ENCODE measurements around the gene FTO. TPM values are rescaled to one million over a fixed set of nuclear protein-coding genes. Genes with fewer than 3 reads are reported as not detected.
"Not testable (repeated sequence)": the region's sequence is repeated elsewhere in the genome, so short reads cannot be mapped to it uniquely, and the experiment has no call there.

The FTO gene
- polyA plus RNA-seq, 1 donor, result 53.4 TPM

GRCh38 chr16:53826658-53827057 lies 122.7 kb downstream of the FTO start:
- no peak for DNase-seq (ENCODE audit: low read depth)

DNA sequence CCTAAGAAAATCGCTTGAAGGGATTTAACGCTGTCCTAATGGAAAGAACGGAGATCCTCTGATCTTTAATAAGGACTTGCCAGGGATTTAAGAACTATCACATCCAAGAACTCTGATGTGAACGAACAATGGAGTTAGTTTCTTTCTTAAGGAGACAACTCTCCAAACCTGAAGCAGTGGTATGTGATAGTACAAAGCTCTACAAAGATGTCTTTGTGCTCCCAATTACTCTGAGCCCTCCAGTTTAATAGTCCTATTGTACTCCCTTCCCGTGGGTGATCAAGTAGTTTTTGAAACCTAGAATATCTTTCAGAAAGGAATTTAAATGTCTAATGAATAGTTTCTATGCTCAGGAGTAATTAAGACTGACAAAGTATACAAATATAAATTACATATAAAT lies 123.8 kb downstream of the FTO start:
- DNase-seq (ENCODE audit: low read depth), result no peak

DNA sequence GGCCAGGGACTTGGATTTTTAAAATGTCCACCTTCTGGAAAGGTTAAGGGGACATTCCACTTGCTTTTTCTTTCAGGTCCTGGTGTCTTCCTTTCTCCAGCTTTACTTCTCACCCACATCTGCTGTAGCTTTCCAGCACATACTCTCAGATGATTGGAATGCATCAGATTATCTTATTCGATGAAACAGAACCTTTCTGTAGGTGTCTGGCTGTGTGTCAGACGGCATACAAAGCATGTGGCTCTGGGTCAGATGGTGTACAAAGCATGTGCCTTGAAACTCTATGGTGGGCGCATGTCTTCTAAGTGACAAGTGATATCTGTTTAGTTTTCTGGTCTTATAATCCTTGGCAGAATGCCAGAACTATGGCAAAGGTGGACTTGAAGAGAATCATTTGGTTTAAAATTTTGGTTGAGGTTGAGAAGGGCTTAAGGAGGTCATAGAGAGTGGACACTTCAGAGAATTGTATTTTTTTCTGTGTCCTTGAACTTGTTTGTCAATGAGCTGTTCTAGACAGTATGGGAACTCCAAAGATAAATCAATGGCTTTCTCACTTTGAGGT lies 125.3 kb downstream of the FTO start:
- no peak for DNase-seq (ENCODE audit: low read depth)

DNA sequence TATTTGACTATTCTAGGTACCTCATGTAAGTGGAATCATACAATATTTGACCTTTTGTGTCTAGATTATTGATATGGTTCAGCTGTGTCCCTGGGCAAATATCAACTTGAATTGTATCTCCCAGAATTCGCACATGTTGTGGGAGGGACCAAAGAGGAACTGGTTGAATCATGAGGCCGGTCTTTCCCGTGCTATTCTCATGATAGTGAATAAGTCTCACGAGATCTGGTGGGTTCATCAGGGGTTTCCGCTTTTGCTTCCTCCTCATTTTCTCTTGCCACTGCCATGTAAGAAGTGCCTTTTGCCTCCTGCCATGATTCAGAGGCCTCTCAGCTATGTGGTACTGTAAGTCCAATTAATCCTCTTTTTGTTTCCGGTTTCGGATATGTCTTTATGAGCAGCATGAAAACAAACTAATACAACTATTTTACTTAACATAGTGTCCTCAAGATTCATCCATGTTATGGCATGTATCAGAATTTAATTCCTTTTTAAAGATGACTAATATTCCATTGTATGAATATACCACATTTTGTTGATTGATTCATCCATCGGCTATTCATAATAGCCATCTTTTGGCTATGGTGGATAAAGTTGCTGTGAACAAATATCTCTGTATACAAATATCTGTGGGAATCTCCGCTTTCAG lies 129.1 kb downstream of the FTO start:
- no peak for DNase-seq (ENCODE audit: low read depth)

GRCh38 chr16:53836142-53836541 lies 132.2 kb downstream of the FTO start:
- DNase-seq (ENCODE audit: low read depth), result no peak

- DNase-seq (ENCODE audit: low read depth), result no peak
Measured at GRCh38 chr16:53836680-53837079, 132.7 kb downstream of the FTO start.

DNA sequence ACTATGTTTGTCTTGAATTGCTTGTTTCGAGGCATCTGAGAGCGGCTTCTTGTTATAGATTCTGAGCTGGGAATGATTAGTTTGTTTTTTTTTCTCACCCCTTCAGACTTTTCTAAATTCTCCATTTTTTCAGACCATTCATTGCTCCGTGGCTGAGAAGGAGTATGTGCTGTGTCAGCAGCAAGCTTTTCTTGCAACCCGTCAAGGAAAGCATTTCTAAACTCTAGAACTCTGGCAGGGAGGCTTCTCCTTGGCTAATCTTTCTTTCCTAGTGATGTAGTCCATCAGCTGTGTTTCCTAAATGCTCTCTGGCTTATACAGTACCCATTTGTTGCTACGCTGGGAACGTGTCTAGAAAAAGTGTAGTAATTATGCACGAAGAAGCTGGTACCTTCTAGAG lies 133.5 kb downstream of the FTO start:
- no peak for DNase-seq (ENCODE audit: low read depth)

DNA sequence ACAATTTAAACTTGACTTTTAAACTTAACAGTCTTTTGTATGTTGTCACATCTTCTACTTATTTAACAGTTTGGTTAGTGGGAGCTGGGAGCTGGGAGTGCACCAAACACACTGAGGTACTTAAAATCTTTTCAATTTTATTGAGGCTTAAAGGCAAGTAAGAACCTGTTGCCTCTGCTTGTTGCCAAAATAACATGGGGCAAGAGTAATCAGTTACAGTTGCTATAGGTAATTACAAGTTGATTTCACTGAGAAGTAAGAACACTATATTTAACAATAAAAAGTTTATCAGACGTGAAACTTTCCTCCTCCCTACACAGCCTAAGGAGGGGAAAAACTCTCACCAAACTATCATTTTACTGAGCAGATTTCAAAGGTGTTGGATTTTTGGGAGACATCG lies 135.2 kb downstream of the FTO start:
- DNase-seq (ENCODE audit: low read depth), result no peak

DNA sequence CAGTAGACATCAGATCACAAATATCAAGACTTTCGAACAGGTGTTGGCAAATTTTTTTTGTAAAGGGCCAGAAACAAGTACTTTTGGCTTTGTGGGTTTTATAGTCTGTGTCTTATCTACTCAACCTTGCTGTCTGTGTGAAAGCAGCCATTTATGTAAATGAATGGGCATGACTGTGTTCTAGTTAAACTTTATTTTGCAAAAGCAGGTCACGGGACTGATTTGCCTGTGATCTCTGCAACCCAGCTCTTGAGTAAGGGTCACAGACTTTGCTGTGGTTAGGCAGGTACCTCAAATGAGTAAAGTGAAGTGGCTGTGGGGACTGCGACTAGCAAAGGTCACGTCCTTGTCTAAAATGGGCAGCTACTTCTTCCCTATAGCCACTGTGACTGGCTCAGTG lies 136.5 kb downstream of the FTO start:
- DNase-seq (ENCODE audit: low read depth), result no peak

DNA sequence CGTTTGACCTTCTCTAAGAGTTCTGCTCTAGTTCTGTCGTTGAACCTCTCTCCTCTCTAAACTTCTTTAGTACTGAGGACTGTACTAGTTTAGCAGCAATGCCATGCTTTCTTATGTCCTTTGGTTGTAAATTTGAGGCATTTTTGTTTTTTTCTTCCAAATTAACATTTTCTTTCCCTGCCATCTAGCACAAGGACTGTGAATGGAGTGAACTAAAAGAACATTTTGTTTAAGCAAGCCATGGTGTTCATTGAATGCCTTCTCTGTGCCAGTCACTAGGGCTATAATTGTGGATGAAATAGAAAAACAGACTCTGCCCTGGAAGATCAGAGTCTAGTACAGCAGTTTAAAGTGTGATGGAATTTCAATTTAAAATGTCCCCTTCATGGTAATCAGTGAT lies 137.9 kb downstream of the FTO start:
- no peak for DNase-seq (ENCODE audit: low read depth)

DNA sequence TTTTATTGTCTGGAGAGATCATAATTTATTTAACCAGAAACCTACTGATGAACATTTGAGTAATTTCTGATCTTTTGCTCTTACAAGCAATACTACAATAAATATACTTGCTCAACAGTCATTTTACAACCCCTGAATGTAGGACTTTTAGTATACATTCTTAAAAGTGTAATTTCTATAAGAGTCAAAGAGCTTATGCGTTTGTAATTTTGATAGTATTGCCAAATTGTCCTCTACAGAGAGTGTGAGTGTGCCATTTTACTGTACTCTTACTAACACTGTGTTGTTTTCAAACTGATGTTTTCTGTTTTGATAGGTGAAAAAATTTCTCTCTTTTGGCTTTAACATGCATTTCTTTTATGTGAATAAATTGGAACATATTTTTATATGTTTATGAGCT lies 139.1 kb downstream of the FTO start:
- DNase-seq (ENCODE audit: low read depth), result no peak

GRCh38 chr16:53844804-53845203 lies 140.8 kb downstream of the FTO start:
- no peak for DNase-seq (ENCODE audit: low read depth)

DNA sequence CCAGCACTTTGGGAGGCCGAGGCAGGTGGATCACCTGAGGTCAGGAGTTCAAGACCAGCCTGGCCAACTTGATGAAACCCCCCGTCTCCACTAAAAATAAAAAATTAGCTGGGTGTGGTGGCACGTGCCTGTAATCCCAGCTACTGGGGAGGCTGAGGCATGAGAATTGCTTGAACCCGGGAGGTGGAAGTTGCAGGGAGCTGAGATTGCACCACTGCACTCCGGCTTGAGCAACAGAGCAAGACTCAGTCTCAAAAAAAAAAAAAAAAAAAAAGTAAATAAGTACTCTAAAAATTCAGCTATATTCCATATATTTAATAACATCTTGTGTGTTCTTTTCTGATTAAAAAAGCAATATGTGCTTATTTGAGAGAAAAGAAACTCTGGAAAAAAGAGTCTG lies 142.6 kb downstream of the FTO start:
- not testable (repeated sequence) for DNase-seq (ENCODE audit: low read depth)

- DNase-seq (ENCODE audit: low read depth), result no peak
Measured at GRCh38 chr16:53846971-53847370, 143.0 kb downstream of the FTO start.

- DNase-seq (ENCODE audit: low read depth), result no peak
Measured at GRCh38 chr16:53848277-53848942, 144.5 kb downstream of the FTO start.

- no peak for DNase-seq (ENCODE audit: low read depth)
Measured at GRCh38 chr16:53848950-53849349, 145.0 kb downstream of the FTO start.

DNA sequence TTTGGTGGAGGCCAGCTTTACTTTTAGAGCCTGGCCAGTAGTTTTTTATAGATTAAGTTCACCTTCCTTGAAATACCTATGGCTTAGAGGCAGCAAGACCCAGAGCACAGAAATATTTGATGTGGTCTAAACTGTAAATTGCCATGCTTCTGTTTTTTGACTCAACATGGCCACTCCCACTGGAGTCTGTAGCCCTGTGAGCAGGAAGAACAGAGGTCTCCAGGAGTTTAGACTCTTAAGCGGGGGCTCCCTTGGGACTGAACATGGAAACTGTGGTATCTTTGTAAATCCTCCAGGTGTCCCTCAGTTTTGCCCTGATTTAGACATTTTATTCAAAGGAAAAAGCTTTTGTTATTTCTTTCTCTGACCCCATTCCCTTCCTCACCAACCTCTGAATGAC lies 145.6 kb downstream of the FTO start:
- DNase-seq (ENCODE audit: low read depth), result no peak

DNA sequence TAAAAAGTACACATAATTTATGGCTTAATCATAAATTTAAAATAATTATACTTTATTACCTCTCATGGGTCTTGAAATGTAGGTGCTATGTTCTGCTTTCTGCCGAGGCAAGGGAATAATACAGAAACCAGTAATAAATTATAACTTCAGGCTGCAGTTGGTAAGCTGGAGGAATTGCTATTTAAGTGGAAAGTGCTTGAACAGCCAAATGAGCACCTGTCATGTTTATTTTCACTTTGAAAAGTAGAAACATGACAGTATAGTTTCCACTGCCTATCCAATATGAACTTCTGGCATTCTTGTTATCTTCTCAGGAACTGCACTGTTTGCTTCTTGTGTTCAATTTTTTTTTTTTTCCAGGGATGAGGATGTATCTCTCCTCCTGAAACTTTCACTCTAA lies 146.0 kb downstream of the FTO start:
- no peak for DNase-seq (ENCODE audit: low read depth)

DNA sequence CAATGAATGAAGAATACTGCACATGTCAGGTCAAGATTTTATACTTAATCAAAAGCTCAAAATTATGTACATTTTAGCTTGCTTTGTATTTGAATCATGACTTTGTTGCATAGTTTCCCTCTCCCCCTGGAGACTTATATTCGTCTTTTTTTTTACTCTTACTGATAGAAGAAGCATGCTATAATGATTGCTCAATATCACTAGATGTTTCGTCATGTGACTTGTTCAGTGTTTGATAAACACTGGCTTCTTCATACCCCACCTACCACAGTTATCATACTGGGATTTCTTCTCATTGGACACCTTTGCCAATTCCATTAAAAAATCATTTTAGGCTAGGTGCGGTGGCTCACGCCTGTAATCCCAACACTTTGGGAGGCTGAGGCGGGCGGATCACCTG lies 148.7 kb downstream of the FTO start:
- DNase-seq (ENCODE audit: low read depth), result no peak

- DNase-seq (ENCODE audit: low read depth), result no peak
Measured at GRCh38 chr16:53855056-53855455, 151.1 kb downstream of the FTO start.

GRCh38 chr16:53855511-53855910 lies 151.6 kb downstream of the FTO start:
- DNase-seq (ENCODE audit: low read depth), result no peak

DNA sequence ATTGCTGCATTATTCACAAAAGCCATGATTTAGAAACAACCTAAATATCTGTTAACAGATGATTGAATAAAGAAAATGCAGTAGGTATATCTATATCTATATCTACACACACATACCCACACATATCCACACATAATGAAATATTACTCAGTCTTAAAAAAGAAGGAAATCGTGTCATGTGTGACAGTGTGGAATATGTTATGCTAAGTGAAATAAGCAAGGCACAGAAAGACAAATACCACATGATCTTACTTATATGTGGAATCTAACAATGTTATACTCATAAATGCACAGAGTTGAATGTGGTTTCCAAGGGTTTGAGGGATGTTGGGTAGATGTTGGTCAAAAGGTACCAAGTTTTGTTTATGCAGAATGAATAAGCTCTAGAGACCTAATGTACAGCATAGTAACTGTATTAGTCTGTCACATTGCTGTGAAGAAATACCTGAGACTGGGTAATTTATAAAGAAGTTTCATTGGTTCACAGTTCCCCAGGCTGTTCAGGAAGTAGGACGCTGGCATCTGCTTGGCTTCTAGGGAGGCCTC lies 156.1 kb downstream of the FTO start:
- no peak for DNase-seq (ENCODE audit: low read depth)

GRCh38 chr16:53863861-53864260 lies 159.9 kb downstream of the FTO start:
- no peak for DNase-seq (ENCODE audit: low read depth)
